ENCODE measurements around the gene PDGFA. TPM values are rescaled to one million over a fixed set of nuclear protein-coding genes. Genes with fewer than 3 reads are reported as not detected.

Gene PDGFA
- total RNA-seq, 2 experiments from 2014 or later: 0.50 to 0.79 TPM

DNA sequence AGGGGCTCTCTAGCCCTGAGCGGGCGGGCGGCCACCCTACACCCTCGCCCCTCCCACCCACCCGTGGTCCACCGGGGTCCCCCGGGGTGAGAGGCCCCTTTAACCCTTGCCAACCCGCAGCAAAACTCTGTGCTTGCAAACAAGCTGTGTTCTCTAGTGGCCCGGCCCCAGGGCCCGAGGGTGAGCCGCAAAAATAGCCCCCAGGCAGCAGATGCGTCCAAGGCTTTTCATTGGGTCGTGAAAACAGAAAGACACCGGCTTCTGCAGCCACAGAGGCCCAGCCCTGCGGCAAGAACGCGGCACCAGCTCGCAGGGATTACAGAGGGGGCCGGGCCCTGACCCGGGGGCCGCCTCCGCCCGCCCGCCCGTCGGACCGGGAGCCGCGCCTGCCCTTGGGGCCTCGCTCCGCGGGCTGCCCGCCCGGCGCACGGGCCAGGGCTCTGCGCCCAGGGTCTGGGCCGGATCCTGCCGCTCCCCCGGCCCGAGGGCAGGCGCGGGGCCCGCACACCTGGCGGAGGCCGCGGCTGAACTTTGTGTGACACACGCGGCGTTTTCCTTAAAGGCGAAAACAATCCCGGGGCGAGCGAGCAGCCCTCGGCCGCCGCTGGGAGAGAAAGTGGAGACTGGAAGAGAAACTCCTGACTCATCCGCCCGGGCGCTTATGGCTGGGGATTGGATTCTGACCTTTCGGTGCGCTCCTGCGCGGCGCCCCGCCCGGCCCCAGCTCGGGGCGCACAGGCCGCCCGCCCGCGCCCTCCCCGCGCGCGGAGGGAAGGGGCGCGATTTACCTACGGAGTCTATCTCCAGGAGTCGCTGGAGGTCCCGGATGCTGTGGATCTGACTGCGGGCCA lies 2.8 kb downstream of the PDGFA start:
- ChIA-PET POLR2A (no interaction called here), CTCF (no interaction called here)
- DNase-seq: no peak
- Mint-ChIP-seq H3K4me1 (ENCODE audit: low read depth) (peaks cover 10% of the 10 kb centered on the region), H3K36me3 (ENCODE audit: low read depth) (no peaks in the 10 kb centered on the region), H3K9me3 (ENCODE audit: insufficient read depth) (no peaks in the 10 kb centered on the region), H3K27ac (no peak overlapping the region), H3K27me3 (ENCODE audit: low read depth) (peaks cover 29% of the 10 kb centered on the region), H3K4me3 (no peak overlapping the region)
- no peak for ATAC-seq

GRCh38 chr7:516216-516605 lies 3.4 kb downstream of the PDGFA start:
- no peak for DNase-seq
- peaks cover 26% of the 10 kb centered on the region for H3K27me3 Mint-ChIP-seq (ENCODE audit: low read depth)
- H3K4me1 Mint-ChIP-seq (ENCODE audit: low read depth): peaks cover 10% of the 10 kb centered on the region
- H3K27ac Mint-ChIP-seq: no peak overlapping the region
- ChIA-PET CTCF (no interaction called here), POLR2A (no interaction called here)
- H3K9me3 Mint-ChIP-seq (ENCODE audit: insufficient read depth): no peaks in the 10 kb centered on the region
- ATAC-seq: no peak
- no peaks in the 10 kb centered on the region for H3K36me3 Mint-ChIP-seq (ENCODE audit: low read depth)
- H3K4me3 Mint-ChIP-seq: no peak overlapping the region

- POLR2A ChIA-PET: no interaction called here
- H3K36me3 Mint-ChIP-seq (ENCODE audit: low read depth): no peaks in the 10 kb centered on the region
- no peak overlapping the region for H3K27ac Mint-ChIP-seq
- CTCF ChIA-PET: no interaction called here
- H3K4me3 Mint-ChIP-seq: no peak overlapping the region
- H3K27me3 Mint-ChIP-seq (ENCODE audit: low read depth): peaks cover 23% of the 10 kb centered on the region
- DNase-seq (no peak), ATAC-seq (no peak)
- no peaks in the 10 kb centered on the region for H3K9me3 Mint-ChIP-seq (ENCODE audit: insufficient read depth)
- H3K4me1 Mint-ChIP-seq (ENCODE audit: low read depth): peaks cover 10% of the 10 kb centered on the region
These were observed 4.0 kb downstream of the PDGFA start for GRCh38 chr7:515628-516027.

GRCh38 chr7:514651-515598 lies 4.7 kb downstream of the PDGFA start:
- Mint-ChIP-seq H3K4me1 (ENCODE audit: low read depth) (peaks cover 10% of the 10 kb centered on the region), H3K36me3 (ENCODE audit: low read depth) (no peaks in the 10 kb centered on the region), H3K9me3 (ENCODE audit: insufficient read depth) (no peaks in the 10 kb centered on the region), H3K4me3 (no peak overlapping the region), H3K27me3 (ENCODE audit: low read depth) (peaks cover 21% of the 10 kb centered on the region), H3K27ac (no peak overlapping the region)
- POLR2A ChIA-PET: no interaction called here
- ATAC-seq (no peak), DNase-seq (no peak)
- CTCF ChIA-PET: no interaction called here

DNA sequence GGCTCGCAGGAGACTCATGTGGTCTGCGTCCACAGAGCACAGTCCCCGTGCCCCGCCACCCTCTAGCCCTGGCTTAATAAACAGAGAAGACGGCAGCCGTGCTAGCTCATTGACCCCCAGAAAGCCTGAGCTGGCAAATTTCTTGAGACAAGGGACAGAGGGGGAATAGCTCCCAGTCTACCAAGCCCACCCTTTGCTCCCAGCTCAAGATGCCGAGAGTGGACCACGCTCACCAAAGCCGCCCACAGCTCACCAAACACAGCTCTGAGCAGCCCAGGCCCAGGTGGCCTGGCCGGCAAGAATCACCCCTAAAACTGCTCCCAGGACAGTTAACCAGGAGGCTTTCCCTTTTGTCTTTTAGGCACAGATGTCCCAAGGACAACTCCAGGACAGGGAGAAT lies 5.4 kb downstream of the PDGFA start:
- POLR2A ChIA-PET: no interaction called here
- H3K4me1 Mint-ChIP-seq (ENCODE audit: low read depth): peaks cover 10% of the 10 kb centered on the region
- no peak for DNase-seq

GRCh38 chr7:513521-514166 lies 6.0 kb downstream of the PDGFA start:
- DNase-seq (no peak), ATAC-seq (no peak)
- H3K27ac Mint-ChIP-seq: no peak overlapping the region
- CTCF ChIA-PET: interaction anchor here (0.8 kb wide), 1 partner anchor 181 kb away, joined by 3 read pairs; no protein-coding TSS in a partner anchor
- H3K4me1 Mint-ChIP-seq (ENCODE audit: low read depth): peaks cover 10% of the 10 kb centered on the region
- H3K36me3 Mint-ChIP-seq (ENCODE audit: low read depth): no peaks in the 10 kb centered on the region
- POLR2A ChIA-PET: no interaction called here
- H3K27me3 Mint-ChIP-seq (ENCODE audit: low read depth): peaks cover 21% of the 10 kb centered on the region
- H3K4me3 Mint-ChIP-seq: no peak overlapping the region
- no peaks in the 10 kb centered on the region for H3K9me3 Mint-ChIP-seq (ENCODE audit: insufficient read depth)

More for the DNA sequence above, 5.4 kb downstream of the PDGFA start:
- Mint-ChIP-seq H3K4me3 (no peak overlapping the region), H3K36me3 (ENCODE audit: low read depth) (no peaks in the 10 kb centered on the region), H3K27me3 (ENCODE audit: low read depth) (peaks cover 21% of the 10 kb centered on the region), H3K27ac (no peak overlapping the region), H3K9me3 (ENCODE audit: insufficient read depth) (no peaks in the 10 kb centered on the region)
- no peak for ATAC-seq
- CTCF ChIA-PET: interaction anchor here (0.8 kb wide), 1 partner anchor 181 kb away, joined by 3 read pairs; no protein-coding TSS in a partner anchor

- Mint-ChIP-seq H3K36me3 (ENCODE audit: low read depth) (no peaks in the 10 kb centered on the region), H3K9me3 (ENCODE audit: insufficient read depth) (no peaks in the 10 kb centered on the region), H3K27ac (no peak overlapping the region), H3K27me3 (ENCODE audit: low read depth) (peaks cover 15% of the 10 kb centered on the region), H3K4me3 (no peak overlapping the region), H3K4me1 (ENCODE audit: low read depth) (peaks cover 5% of the 10 kb centered on the region)
- ChIA-PET CTCF (no interaction called here), POLR2A (no interaction called here)
- DNase-seq (no peak), ATAC-seq (no peak)
These were observed 6.9 kb downstream of the PDGFA start for GRCh38 chr7:512541-513311.

GRCh38 chr7:512146-512510 lies 7.5 kb downstream of the PDGFA start:
- no peak for ATAC-seq
- no peak for DNase-seq
- Mint-ChIP-seq H3K27me3 (ENCODE audit: low read depth) (peaks cover 13% of the 10 kb centered on the region), H3K9me3 (ENCODE audit: insufficient read depth) (no peaks in the 10 kb centered on the region), H3K36me3 (ENCODE audit: low read depth) (no peaks in the 10 kb centered on the region), H3K27ac (no peak overlapping the region), H3K4me3 (no peak overlapping the region), H3K4me1 (ENCODE audit: low read depth) (peaks cover 3% of the 10 kb centered on the region)
- ChIA-PET CTCF (no interaction called here), POLR2A (no interaction called here)

DNA sequence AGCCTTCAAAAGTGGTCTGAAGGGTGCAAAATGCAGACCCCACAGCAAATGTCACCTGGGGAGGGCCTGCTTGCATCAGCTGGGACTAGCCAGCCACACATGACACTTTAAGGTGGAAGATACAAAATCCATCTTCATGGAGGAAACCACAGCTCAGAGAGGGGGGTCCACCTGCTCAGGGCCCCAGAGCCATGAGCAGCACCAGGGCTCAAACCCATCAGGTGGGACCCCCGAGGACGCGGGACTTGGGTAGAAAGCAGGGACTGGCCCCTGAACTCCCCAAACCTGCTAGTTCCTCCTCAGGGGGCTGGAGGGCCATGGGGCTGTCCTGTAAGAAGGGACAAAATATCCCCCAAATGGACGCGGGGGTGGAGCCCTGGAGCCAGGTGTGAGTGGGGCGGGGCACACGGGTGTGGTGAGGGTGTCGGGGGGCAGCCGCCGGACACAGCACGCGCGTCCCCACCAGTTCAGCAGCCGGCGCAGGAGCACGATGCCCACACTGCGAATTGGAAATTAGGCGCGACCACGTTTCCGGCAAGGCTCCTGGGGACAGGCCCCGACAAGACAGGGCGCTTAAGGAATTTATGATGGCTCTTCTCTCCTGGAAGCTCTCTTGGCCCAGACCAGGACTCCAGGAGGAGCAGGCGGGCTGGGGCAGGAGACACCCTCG lies 8.0 kb downstream of the PDGFA start:
- Mint-ChIP-seq H3K27me3 (ENCODE audit: low read depth) (peaks cover 13% of the 10 kb centered on the region), H3K36me3 (ENCODE audit: low read depth) (no peaks in the 10 kb centered on the region), H3K27ac (no peak overlapping the region), H3K4me1 (ENCODE audit: low read depth) (peaks cover 3% of the 10 kb centered on the region), H3K4me3 (no peak overlapping the region), H3K9me3 (ENCODE audit: insufficient read depth) (no peaks in the 10 kb centered on the region)
- ChIA-PET POLR2A (no interaction called here), CTCF (no interaction called here)
- ATAC-seq (no peak), DNase-seq (no peak)

DNA sequence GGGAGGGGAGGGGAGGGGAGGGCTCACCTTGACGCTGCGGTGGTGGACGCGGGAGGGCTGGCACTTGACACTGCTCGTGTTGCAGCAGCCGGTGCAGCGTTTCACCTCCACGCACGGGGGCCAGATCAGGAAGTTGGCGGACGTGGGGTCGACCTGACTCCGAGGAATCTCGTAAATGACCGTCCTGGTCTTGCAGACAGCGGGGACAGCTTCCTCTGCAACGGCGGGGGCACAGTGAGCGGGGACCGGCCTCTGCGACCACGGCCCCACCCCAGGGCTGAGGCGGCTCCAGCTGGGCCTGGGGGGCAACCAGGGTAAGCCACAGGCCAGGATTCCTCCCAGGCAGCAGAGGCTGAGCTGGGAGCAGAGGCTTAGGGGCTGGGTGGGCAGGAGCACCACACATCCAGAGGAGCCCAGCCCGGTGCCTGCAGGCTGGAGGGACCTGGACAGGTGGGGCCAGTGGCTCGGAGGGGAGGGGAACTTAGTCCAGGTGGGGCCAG lies 8.8 kb downstream of the PDGFA start:
- Mint-ChIP-seq H3K36me3 (ENCODE audit: low read depth) (no peaks in the 10 kb centered on the region), H3K27ac (no peak overlapping the region), H3K27me3 (ENCODE audit: low read depth) (peaks cover 8% of the 10 kb centered on the region), H3K4me3 (no peak overlapping the region), H3K9me3 (ENCODE audit: insufficient read depth) (no peaks in the 10 kb centered on the region), H3K4me1 (ENCODE audit: low read depth) (peaks cover 3% of the 10 kb centered on the region)
- ChIA-PET CTCF (no interaction called here), POLR2A (no interaction called here)
- DNase-seq (no peak), ATAC-seq (no peak)

GRCh38 chr7:510131-510481 lies 9.5 kb downstream of the PDGFA start:
- ChIA-PET POLR2A (no interaction called here), CTCF (no interaction called here)
- no peak for DNase-seq
- no peaks in the 10 kb centered on the region for H3K36me3 Mint-ChIP-seq (ENCODE audit: low read depth)
- ATAC-seq: no peak
- H3K27ac Mint-ChIP-seq: no peak overlapping the region
- H3K9me3 Mint-ChIP-seq (ENCODE audit: insufficient read depth): no peaks in the 10 kb centered on the region
- peaks cover 3% of the 10 kb centered on the region for H3K4me1 Mint-ChIP-seq (ENCODE audit: low read depth)
- no peak overlapping the region for H3K4me3 Mint-ChIP-seq
- H3K27me3 Mint-ChIP-seq (ENCODE audit: low read depth): peaks cover 3% of the 10 kb centered on the region
